HL-60/S4 treated with retinoic acid at 250 ng/mL for 4 days and 3 days (cell line): Measurements from ENCODE around the gene SAXO2.
"Not testable (repeated sequence)": the region's sequence is repeated elsewhere in the genome, so short reads cannot be mapped to it uniquely, and the experiment has no call there.

Experiments
- in situ Hi-C: fragments of 300-500 bp; cut with MboI; formaldehyde crosslinking; loops from 2 replicates; pipeline ENCODE4 v1.7.0; 2022; ENCODE audit warnings: low sequenced_read_pairs

Gene SAXO2, protein sequence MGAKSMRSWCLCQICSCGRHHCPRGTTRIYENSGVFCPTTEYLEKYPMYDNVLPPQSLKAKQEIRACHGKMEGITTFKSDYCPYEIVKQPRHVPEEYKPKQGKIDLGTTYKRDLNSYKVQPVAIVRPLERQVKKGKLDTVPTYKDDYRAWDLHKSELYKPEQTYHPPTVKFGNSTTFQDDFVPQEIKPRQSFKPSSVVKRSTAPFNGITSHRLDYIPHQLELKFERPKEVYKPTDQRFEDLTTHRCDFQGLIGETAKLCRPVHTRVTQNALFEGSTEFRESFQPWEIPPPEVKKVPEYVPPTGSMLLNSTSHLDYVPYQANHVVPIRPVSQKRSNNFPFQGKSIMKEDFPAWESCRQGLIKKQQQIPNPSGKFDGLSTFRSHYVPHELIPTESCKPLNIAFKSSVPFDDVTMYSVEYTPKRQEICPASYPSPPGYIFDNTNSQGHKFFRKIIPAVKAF

GRCh38 chr15:82262422-82263026 lies at the start of gene SAXO2, which contains the start of gene EFL1:
SAXO2 (plus strand) TSS chr15:82262818; CDS start chr15:82262880, 62 bp downstream.
EFL1 (minus strand) TSS chr15:82262734; CDS start chr15:82261778, 956 bp downstream.
- in situ Hi-C loops, result no loop called here

- in situ Hi-C loops, result not testable (repeated sequence)
These were observed 46.5 kb upstream of the SAXO2 start for GRCh38 chr15:82216092-82216491.

GRCh38 chr15:82221535-82221934 lies 41.1 kb upstream of the SAXO2 start:
- in situ Hi-C loops, result not testable (repeated sequence)

DNA sequence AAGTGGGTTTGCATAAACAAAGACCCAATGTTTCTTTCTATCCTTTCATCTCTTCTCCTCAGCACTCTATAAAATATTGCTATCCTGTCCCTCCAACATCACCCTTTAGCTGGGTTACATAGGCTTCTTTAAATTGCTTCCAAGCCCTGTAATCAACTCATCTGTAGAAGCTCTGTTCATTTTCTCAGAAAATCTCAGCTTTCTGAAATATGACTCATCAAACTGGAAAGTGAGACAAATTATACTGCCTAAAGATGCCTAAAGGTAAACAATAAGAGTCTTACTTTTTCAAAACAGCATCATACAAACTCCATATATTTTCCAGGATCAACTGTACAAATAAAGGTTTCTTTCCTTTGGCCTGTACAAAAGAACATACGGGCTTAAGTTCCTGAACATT lies 33.9 kb upstream of the SAXO2 start:
- in situ Hi-C loops, result no loop called here

GRCh38 chr15:82231233-82231632 lies 31.4 kb upstream of the SAXO2 start:
- in situ Hi-C loops, result no loop called here

DNA sequence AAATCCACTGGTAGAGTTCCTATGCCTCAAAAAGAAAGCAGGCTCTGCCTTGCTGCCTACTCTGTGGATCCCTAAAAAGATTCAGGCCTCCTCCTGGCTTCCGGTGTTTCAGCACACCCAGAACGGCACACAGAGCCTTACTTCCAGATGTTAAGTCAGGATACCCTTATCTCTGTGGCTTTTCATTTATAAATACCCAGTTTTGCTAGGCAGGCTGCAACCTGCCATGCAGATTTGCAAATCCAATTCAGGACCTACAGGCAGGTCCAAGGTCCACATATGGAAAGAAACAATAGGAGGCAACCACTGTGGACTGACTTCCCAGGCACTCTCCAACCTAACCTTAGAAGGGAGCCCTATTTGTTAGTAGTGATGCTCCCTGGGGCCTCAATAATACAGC lies 30.8 kb upstream of the SAXO2 start:
- in situ Hi-C loops, result no loop called here

DNA sequence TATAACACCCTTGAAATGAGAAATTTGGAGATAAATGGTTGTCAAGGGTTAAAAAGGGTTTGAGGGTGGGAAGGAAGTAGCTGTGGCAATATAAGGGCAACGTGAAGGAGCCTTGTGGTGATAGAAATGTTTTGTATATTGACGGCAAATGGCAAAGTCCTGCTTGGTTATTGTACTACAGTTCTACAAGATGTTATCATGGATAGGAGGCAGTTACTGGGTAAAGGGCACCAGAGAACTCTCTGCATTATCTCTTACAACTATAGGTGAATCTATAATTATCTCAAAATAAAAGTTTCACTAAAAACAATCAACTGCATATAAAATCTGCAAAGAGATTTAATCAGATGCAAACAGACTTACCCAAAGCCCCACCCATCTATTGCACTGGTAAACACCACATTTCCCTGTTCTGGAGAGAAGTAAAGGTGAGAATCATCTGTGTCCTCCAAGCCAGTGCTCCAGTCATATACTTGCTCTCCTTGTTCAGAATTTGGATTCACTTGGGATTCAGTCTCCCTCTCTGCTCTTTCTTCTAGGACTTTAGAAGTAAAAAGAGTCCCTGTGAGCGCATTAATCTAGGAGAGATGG lies 24.6 kb upstream of the SAXO2 start:
- in situ Hi-C loops, result not testable (repeated sequence)

GRCh38 chr15:82239685-82240391 lies 22.8 kb upstream of the SAXO2 start:
- in situ Hi-C loops, result no loop called here

DNA sequence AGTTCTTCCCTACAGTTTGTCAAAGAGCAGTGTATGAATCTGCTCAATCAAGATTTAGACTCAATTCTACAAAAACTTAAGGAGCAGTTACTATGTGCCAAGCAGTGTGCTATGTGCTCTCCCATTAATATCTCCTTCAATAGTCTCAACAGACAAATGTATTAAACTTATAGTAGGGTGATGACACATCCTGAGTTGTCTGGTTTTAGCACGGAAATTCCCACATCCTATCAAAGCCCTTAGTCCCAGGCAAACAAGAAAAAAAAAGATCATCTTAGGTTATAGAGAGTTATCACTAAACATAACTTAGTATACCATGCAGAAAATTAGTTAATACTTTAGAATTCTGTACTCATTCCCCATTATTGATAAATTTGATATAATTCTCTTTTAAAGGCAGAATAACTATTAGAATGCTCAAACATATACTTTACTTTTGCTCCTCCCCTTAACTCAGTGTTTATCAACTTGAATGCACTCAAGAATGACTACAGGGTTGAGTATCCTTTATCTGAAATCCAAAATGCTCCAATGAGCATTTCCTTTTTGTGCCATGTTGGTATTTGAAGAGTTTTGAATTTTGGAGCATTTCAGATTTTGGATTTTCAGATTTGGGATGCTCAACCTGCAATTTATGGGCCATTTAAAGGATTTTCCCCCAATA lies 20.6 kb upstream of the SAXO2 start:
- in situ Hi-C loops, result not testable (repeated sequence)

GRCh38 chr15:82243644-82244043 lies 19.0 kb upstream of the SAXO2 start:
- in situ Hi-C loops, result not testable (repeated sequence)

DNA sequence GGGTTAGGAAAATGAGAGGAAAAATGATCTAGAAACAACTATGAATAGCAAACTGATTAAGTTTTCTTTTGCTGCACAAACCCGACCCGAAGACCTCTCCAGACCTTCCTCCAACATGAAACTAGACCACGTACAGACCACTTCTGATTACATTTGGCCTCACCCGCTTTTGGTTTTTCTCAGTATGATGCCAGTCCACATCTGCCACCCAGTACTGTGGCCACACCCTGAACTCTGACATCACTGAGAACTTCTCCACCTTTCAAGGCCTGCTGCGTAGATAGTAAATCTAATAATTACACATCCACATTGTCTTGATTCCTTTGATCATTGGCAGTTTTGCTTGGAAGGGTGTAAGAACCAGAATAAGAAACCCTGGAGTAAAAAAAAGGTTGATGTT lies 16.7 kb upstream of the SAXO2 start:
- in situ Hi-C loops, result not testable (repeated sequence)

- in situ Hi-C loops, result not testable (repeated sequence)
These were observed 14.4 kb upstream of the SAXO2 start for GRCh38 chr15:82248261-82248660.

DNA sequence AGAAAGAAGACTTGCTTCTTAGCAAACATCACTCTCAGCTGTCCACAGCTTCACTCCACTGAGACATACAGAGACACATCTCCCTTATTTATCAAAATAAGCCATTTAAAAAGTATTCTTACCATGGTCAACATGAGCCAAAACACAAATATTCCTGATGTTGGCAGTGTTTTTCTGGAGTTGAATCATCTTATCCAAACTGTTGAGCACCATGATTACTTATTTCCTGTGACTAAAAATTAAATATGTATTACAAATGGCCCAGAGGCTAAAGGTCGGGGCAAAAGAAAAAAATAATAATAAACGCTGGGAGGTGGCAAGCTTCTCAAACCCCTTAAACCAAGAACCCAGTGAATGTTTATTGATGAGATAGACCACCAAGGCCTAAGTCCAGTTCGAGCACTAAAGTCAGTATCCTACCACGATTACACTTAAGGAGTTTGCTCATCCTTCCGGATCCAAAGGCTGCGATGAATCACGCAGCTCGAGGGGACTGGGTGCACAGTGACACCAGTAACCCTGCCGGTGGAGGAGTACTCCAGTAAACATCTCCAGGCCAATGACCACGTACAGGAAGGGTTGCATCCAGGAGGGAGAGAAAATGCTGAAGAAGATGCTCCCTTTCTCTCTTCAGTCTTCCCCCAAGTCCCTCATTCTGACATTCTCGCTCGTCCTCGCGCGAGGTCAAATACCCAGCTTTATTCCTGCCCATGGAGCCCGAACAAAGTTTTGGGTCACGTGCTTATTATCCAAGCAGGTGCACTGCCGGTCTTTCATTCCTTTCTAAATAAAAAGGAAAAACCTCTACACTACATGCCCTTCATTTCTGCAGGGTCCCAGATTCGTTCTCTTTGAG lies 824 bp upstream of the SAXO2 start:
- in situ Hi-C loops, result not testable (repeated sequence)

- in situ Hi-C loops, result no loop called here
These were observed 732 bp downstream of the SAXO2 start for GRCh38 chr15:82263350-82263749.

DNA sequence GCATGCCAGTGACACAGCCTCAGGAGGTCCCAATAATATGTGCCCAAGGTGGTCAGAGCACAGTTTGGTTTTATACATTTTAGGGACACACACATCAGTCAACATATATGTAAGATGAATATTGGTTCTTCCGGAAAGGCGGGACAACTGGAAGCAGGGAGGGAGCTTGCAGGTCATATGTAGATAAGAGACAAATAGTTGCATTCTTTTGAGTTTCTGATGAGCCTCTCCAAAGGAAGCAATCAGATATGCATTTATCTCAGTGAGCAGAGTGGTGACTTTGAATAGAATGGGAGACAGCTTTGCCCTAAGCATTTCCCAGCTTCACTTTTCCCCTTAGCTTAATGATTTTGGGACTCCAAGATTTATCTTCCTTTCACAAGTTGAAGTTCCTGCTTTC lies 4.5 kb downstream of the SAXO2 start:
- in situ Hi-C loops, result not testable (repeated sequence)

DNA sequence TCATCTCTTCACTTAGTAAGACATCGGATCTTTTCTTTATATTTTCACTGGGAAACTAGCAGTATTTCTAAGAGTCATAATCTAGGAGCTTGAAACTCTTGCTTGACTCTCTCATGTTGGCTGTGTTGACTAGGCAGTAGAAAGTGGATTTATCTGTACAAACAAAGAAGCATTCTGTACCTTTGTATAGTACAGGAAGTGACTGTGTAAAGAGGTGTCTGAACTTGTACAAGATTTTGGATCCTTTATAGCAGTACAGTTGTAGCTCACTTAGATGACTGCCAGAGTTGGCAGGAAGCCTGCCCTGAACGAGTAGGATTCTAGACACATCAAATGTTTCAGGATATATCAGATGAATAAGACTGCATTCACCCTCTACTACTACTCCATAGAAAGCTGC lies 5.8 kb downstream of the SAXO2 start:
- in situ Hi-C loops, result not testable (repeated sequence)

GRCh38 chr15:82272154-82272553 lies 9.5 kb downstream of the SAXO2 start:
- in situ Hi-C loops, result no loop called here

GRCh38 chr15:82275410-82275809 lies 12.8 kb downstream of the SAXO2 start:
- in situ Hi-C loops, result no loop called here

DNA sequence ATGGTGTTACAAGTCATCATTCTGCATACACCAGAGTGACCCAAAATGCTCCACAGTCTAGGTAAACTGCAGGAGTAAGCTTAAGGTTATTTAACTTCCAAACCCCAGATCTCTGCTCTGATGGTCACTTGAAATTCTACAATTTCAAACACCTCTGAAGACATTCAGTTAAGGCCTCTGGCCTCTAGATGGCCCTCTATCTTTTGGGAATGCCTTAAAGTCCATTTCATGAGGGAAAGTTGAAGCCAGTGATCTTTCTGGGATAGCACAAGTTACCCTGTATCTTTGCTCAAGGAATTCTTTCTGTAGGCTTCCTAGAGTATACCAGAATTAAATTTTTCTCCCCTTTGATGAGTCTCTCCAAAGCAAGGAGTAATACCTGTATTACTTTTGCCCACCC lies 18.7 kb downstream of the SAXO2 start:
- in situ Hi-C loops, result not testable (repeated sequence)

DNA sequence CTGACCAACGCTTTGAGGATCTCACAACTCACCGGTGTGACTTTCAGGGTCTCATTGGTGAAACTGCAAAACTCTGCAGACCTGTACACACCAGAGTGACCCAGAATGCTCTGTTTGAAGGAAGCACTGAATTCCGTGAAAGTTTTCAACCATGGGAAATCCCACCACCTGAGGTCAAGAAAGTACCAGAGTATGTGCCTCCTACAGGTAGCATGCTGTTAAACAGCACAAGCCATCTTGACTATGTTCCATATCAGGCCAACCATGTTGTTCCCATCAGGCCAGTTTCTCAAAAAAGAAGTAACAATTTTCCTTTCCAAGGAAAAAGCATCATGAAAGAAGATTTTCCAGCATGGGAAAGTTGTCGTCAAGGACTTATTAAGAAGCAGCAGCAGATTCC lies 19.8 kb downstream of the SAXO2 start:
- in situ Hi-C loops, result not testable (repeated sequence)
